WTC11 (cell line): ENCODE results near the gene JOSD1. TPM values are rescaled to one million over a fixed set of nuclear protein-coding genes. Genes with fewer than 3 reads are reported as not detected.

Source experiments
- AFF4 ChIP-seq: sonication (generic); formaldehyde crosslinking; IDR thresholded peaks from 2 replicates; pipeline ENCODE4 v1.8.1; 2023; ENCODE audit warnings: mild to moderate bottlenecking, missing genetic modification reagents, borderline replicate concordance
- CBFB ChIP-seq: sonication (generic); formaldehyde crosslinking; IDR thresholded peaks from 2 replicates; pipeline ENCODE4 v1.8.1; 2022; ENCODE audit warnings: mild to moderate bottlenecking, low read depth, missing genetic modification reagents
- CREB1 ChIP-seq: sonication (generic); formaldehyde crosslinking; IDR thresholded peaks from 2 replicates; pipeline ENCODE4 v1.8.0; 2023; ENCODE audit warnings: mild to moderate bottlenecking, missing genetic modification reagents
- CREM ChIP-seq: sonication (generic); formaldehyde crosslinking; IDR thresholded peaks from 2 replicates; pipeline ENCODE4 v1.8.1; 2022; ENCODE audit warnings: mild to moderate bottlenecking, missing genetic modification reagents, moderate library complexity
- CTCF ChIP-seq: fragments of 200-600 bp; IDR thresholded peaks from 2 replicates; pipeline ENCODE4 v1.8.0; 2022; ENCODE audit warnings: antibody characterized with exemption
- ELF4 ChIP-seq: sonication (generic); formaldehyde crosslinking; IDR thresholded peaks from 2 replicates; pipeline ENCODE4 v1.8.1; 2022; ENCODE audit warnings: low read depth, mild to moderate bottlenecking, moderate library complexity, missing genetic modification reagents
- EMX1 ChIP-seq: fragments of 250-450 bp; sonication (Bioruptor Pico); IDR thresholded peaks from 2 replicates; pipeline ENCODE4 v1.8.0; 2021; ENCODE audit warnings: mild to moderate bottlenecking
- FOXP1 ChIP-seq: sonication (generic); formaldehyde crosslinking; IDR thresholded peaks from 2 replicates; pipeline ENCODE4 v1.8.0; 2022; ENCODE audit warnings: missing genetic modification reagents, mild to moderate bottlenecking, moderate library complexity, borderline replicate concordance
- GABPB1 ChIP-seq: sonication (generic); formaldehyde crosslinking; IDR thresholded peaks from 2 replicates; pipeline ENCODE4 v1.8.1; 2023; ENCODE audit warnings: mild to moderate bottlenecking, missing genetic modification reagents
- HMGXB4 ChIP-seq: sonication (generic); formaldehyde crosslinking; IDR thresholded peaks from 2 replicates; pipeline ENCODE4 v1.8.1; 2023; ENCODE audit warnings: mild to moderate bottlenecking, moderate library complexity, missing genetic modification reagents
- IRF2 ChIP-seq: sonication (generic); formaldehyde crosslinking; IDR thresholded peaks from 2 replicates; pipeline ENCODE4 v1.8.0; 2022; ENCODE audit warnings: low read depth, missing genetic modification reagents, borderline replicate concordance
- MAX ChIP-seq: sonication (generic); formaldehyde crosslinking; IDR thresholded peaks from 2 replicates; pipeline ENCODE4 v1.8.0; 2022; ENCODE audit warnings: mild to moderate bottlenecking, missing genetic modification reagents
- MLX ChIP-seq: sonication (generic); formaldehyde crosslinking; IDR thresholded peaks from 2 replicates; pipeline ENCODE4 v1.8.1; 2023; ENCODE audit warnings: mild to moderate bottlenecking, missing genetic modification reagents, moderate library complexity
- NFE2L1 ChIP-seq: sonication (generic); formaldehyde crosslinking; IDR thresholded peaks from 2 replicates; pipeline ENCODE4 v1.8.1; 2023; ENCODE audit warnings: missing genetic modification reagents
- NR2C2 ChIP-seq: sonication (generic); formaldehyde crosslinking; IDR thresholded peaks from 2 replicates; pipeline ENCODE4 v1.8.0; 2022; ENCODE audit warnings: mild to moderate bottlenecking, missing genetic modification reagents
- OVOL2 ChIP-seq: fragments of 250-450 bp; sonication (Bioruptor Pico); IDR thresholded peaks from 2 replicates; pipeline ENCODE4 v1.9.0; 2021; ENCODE audit warnings: mild to moderate bottlenecking, borderline replicate concordance
- TCF7 ChIP-seq: sonication (generic); formaldehyde crosslinking; IDR thresholded peaks from 2 replicates; pipeline ENCODE4 v1.8.0; 2022; ENCODE audit warnings: mild to moderate bottlenecking, low read depth, missing genetic modification reagents, moderate library complexity
- TP53 ChIP-seq: sonication (generic); formaldehyde crosslinking; IDR thresholded peaks from 2 replicates; pipeline ENCODE4 v1.8.1; 2023; ENCODE audit warnings: mild to moderate bottlenecking, missing genetic modification reagents
- ZBTB21 ChIP-seq: sonication (generic); formaldehyde crosslinking; IDR thresholded peaks from 2 replicates; pipeline ENCODE4 v1.8.1; 2023; ENCODE audit warnings: mild to moderate bottlenecking, missing genetic modification reagents, borderline replicate concordance
- ZBTB43 ChIP-seq: sonication (generic); formaldehyde crosslinking; IDR thresholded peaks from 2 replicates; pipeline ENCODE4 v1.8.1; 2023; ENCODE audit warnings: mild to moderate bottlenecking, missing genetic modification reagents
- ZMAT4 ChIP-seq: fragments of 250-450 bp; sonication (Bioruptor Pico); IDR thresholded peaks from 2 replicates; pipeline ENCODE4 v1.9.0; 2021; ENCODE audit warnings: mild to moderate bottlenecking
- ZNF138 ChIP-seq: sonication (generic); formaldehyde crosslinking; conservative IDR thresholded peaks from 2 replicates; pipeline ENCODE4 v1.8.1; 2022; ENCODE audit warnings: mild to moderate bottlenecking, moderate library complexity, missing genetic modification reagents
- ZNF317 ChIP-seq: sonication (generic); formaldehyde crosslinking; IDR thresholded peaks from 2 replicates; pipeline ENCODE4 v1.8.1; 2023; ENCODE audit warnings: low read depth, mild to moderate bottlenecking, moderate library complexity, missing genetic modification reagents, borderline replicate concordance
- ZNF423 ChIP-seq: fragments of 250-450 bp; sonication (Bioruptor Pico); IDR thresholded peaks from 2 replicates; pipeline ENCODE4 v2.1.2; 2022; ENCODE audit warnings: mild to moderate bottlenecking, moderate library complexity
- total RNA-seq: library from RNA; stranded (reverse); gene quantifications from 3 replicates; pipeline ENCODE4 v1.2.3, GENCODE V29; 2021

Gene JOSD1
- total RNA-seq, 1 experiment from 2014 or later, result 24.5 TPM

- TF ChIP-seq ZMAT4 (CRISPR knock-in tag), result no peak
- 0 out of 2 replicates have a peak, but pooled peaks have one; percentile 53 for TF ChIP-seq ZBTB43 (CRISPR knock-in tag)
- TF ChIP-seq EMX1 (CRISPR knock-in tag), result 0 out of 2 replicates have a peak, but pooled peaks have one; percentile 6
- TF ChIP-seq TP53 (CRISPR knock-in tag), result peak; percentile 82; the same call in 1 of the 2 replicates
- TF ChIP-seq TCF7 (CRISPR knock-in tag), result peak; percentile 59; the same call in 1 of the 2 replicates
- TF ChIP-seq MLX (CRISPR knock-in tag), result no peak
- TF ChIP-seq NR2C2 (CRISPR knock-in tag), result no peak
- TF ChIP-seq CBFB, result peak; percentile 87; the same call in 1 of the 2 replicates
- TF ChIP-seq HMGXB4 (CRISPR knock-in tag), result peak; percentile 91
- no peak for TF ChIP-seq OVOL2 (CRISPR knock-in tag)
- no peak for TF ChIP-seq CTCF
- peak; percentile 57; the same call in 1 of the 2 replicates for TF ChIP-seq NFE2L1 (CRISPR knock-in tag)
- TF ChIP-seq ZNF317, result peak; percentile 46; the same call in 1 of the 2 replicates
- TF ChIP-seq ZNF423 (CRISPR knock-in tag), result peak; percentile 94
- no peak for TF ChIP-seq AFF4 (CRISPR knock-in tag)
- 0 out of 2 replicates have a peak, but pooled peaks have one; percentile 70 for TF ChIP-seq IRF2 (CRISPR knock-in tag)
- peak; percentile 100 for TF ChIP-seq ZBTB21 (CRISPR knock-in tag)
- TF ChIP-seq GABPB1 (CRISPR knock-in tag), result peak; percentile 64
- TF ChIP-seq CREB1 (CRISPR knock-in tag), result peak; percentile 71
- TF ChIP-seq FOXP1 (CRISPR knock-in tag), result peak; percentile 90
- peak; percentile 27; the same call in 1 of the 2 replicates for TF ChIP-seq ELF4
- peak; percentile 99 for TF ChIP-seq CREM (CRISPR knock-in tag)
- TF ChIP-seq ZNF138 (CRISPR knock-in tag), result 0 out of 2 replicates have a peak, but pooled peaks have one; percentile 17
- peak; percentile 67; the same call in 1 of the 2 replicates for TF ChIP-seq MAX
Measured at GRCh38 chr22:38700789-38701628, at the start of gene JOSD1 (continued).
